ENCODE measurements around the gene TUT4.

Gene TUT4

GRCh38 chr1:52463891-52464290 is 89.0 kb downstream of the TUT4 start:
- no peak for DNase-seq

- no peak for DNase-seq
Observed at GRCh38 chr1:52461821-52462220, 91.1 kb downstream of the TUT4 start.

- DNase-seq, result no peak
Observed at GRCh38 chr1:52460694-52461093, 92.2 kb downstream of the TUT4 start.

- DNase-seq, result no peak
Observed at GRCh38 chr1:52455686-52456085, 97.2 kb downstream of the TUT4 start.

GRCh38 chr1:52454779-52455178 is 98.1 kb downstream of the TUT4 start:
- DNase-seq, result no peak

GRCh38 chr1:52454127-52454526 is 98.8 kb downstream of the TUT4 start:
- no peak for DNase-seq

- DNase-seq, result no peak
Observed at GRCh38 chr1:52444463-52444862, 108.4 kb downstream of the TUT4 start.

GRCh38 chr1:52439976-52440375 is 112.9 kb downstream of the TUT4 start:
- DNase-seq, result no peak

- DNase-seq, result no peak
Observed at GRCh38 chr1:52436817-52437216, 116.1 kb downstream of the TUT4 start.

GRCh38 chr1:52435650-52436049 is 117.2 kb downstream of the TUT4 start:
- no peak for DNase-seq

GRCh38 chr1:52435211-52435610 is 117.7 kb downstream of the TUT4 start:
- no peak for DNase-seq

- no peak for DNase-seq
Observed at GRCh38 chr1:52432807-52433206, 120.1 kb downstream of the TUT4 start.

- no peak for DNase-seq
Observed at GRCh38 chr1:52427152-52427551, 125.7 kb downstream of the TUT4 start.

GRCh38 chr1:52426371-52426770 is 126.5 kb downstream of the TUT4 start:
- DNase-seq, result no peak

- DNase-seq, result no peak
Observed at GRCh38 chr1:52424813-52425212, 128.1 kb downstream of the TUT4 start.

- DNase-seq, result peak in 1 of 2 experiments; percentile 1
Observed at GRCh38 chr1:52424231-52424636, 128.7 kb downstream of the TUT4 start.

- DNase-seq, result peak; percentile 61 to 63
Observed at GRCh38 chr1:52423771-52424170, 129.1 kb downstream of the TUT4 start.

- no peak for DNase-seq
Observed at GRCh38 chr1:52423055-52423454, 129.8 kb downstream of the TUT4 start.

GRCh38 chr1:52420713-52421112 is 132.2 kb downstream of the TUT4 start:
- DNase-seq, result no peak

GRCh38 chr1:52416811-52417210 is 136.1 kb downstream of the TUT4 start:
- DNase-seq, result no peak

- no peak for DNase-seq
Observed at GRCh38 chr1:52414942-52415341, 137.9 kb downstream of the TUT4 start.

- no peak for DNase-seq
Observed at GRCh38 chr1:52413410-52413989, 139.4 kb downstream of the TUT4 start.

- DNase-seq, result no peak
Observed at GRCh38 chr1:52404975-52405338, 147.9 kb downstream of the TUT4 start.

GRCh38 chr1:52404116-52404974 is 148.5 kb downstream of the TUT4 start, which contains the start of the genes ORC1 and PRPF38A:
Gene ORC1 (minus strand): TSS chr1:52404423. CDS start chr1:52402223, 2,200 bp downstream.
Gene PRPF38A (plus strand): TSS chr1:52404602. CDS start chr1:52404750, 148 bp downstream.
- peak; percentile 97 to 98 for DNase-seq

All from activated CD4-positive, alpha-beta T cell treated with anti-CD3 and anti-CD28 coated beads, Interleukin-2, amount 50 U/mL, for 4 hours (primary cell).